HG03064 (cell line): ENCODE data around the gene SMIM33.
"Not testable (repeated sequence)": the region's sequence is repeated elsewhere in the genome, so short reads cannot be mapped to it uniquely, and the experiment has no call there.

Experiments
- ATAC-seq: cut with Tn5 transposase; IDR thresholded peaks from one replicate; pipeline ENCODE4 v1.9.1; 2021; ENCODE audit warnings: low read depth; ENCODE audit not compliant: unreplicated experiment

SMIM33 gene

DNA sequence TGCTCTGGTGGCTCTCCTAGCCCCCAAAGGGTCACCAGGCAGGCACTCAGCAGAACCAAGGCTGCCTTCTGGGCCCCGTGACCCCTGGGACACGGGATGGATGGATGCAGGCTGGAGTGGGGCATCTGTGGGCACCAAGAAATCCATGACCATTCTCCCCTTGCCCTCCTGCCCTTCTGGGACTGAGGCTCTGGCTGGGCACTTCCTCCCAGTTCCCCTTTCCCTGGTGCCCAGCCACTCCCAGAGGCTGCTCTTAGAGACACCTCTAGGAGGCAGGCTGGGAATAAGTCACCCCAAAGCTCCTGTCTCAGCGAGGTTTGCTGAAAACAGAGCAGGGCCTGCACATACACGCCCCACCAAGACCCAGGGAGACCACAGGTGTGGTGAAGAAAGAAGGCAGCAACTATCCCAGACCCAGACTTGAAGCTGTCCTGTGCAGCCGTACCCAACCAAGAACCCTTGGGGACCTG, 10.8 kb downstream of the SMIM33 start:
- ATAC-seq = peak; percentile 25

GRCh38 chr5:139482050-139482889, 11.5 kb downstream of the SMIM33 start, which contains the start of gene STING1:
STING1 (minus strand) TSS chr5:139482758; CDS start chr5:139481704, 1,054 bp downstream.
- ATAC-seq = peak; percentile 54

- ATAC-seq = not testable (repeated sequence)
Measured at GRCh38 chr5:139482890-139483208, 12.0 kb downstream of the SMIM33 start.

DNA sequence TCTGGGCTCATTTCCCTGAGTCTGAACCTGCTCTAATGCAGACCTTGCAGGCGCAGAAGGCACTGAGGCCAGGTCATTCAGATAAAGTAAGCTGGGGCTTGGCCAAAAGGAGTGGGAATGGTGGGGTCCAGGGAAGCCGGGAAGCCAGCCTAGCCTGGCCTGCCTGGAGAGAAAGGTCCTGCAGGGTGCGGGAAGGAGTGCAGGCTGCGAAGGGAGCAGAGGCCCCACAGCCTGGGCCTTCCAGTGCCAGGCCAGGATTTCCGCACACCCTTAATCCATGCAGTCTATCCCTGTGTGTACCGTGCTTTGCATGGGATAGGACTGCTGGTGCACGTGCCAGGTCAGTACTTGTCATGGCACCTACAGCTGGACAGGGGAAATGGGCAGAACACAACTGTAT, 15.4 kb downstream of the SMIM33 start:
- ATAC-seq = no peak

GRCh38 chr5:139488260-139488659, 17.5 kb downstream of the SMIM33 start:
- no peak for ATAC-seq

DNA sequence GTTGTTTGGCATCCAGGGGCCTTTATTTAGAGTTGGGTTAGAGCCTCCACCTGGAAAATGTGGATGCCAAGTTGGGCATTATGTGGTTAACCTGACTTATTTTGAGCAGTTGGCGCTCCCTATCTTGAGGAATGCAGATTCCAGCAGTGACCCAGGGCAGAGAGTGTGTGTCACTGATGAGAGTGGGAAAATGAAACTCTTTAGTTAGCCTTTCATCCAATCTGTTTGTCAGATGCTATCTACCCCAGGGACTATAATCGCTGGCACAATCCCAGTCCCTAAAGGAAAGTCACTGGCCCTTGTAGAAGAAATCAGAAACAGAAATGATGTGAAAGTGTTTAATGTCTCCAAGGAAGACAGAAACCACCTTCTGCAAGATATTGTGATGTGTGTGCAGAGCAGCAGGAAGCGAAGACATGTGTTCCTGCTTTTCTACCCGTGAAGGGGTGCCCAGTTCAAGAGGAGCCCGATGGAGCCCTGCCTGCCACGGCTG, 21.9 kb downstream of the SMIM33 start:
- no peak for ATAC-seq

GRCh38 chr5:139494256-139494655, 23.5 kb downstream of the SMIM33 start:
- no peak for ATAC-seq

DNA sequence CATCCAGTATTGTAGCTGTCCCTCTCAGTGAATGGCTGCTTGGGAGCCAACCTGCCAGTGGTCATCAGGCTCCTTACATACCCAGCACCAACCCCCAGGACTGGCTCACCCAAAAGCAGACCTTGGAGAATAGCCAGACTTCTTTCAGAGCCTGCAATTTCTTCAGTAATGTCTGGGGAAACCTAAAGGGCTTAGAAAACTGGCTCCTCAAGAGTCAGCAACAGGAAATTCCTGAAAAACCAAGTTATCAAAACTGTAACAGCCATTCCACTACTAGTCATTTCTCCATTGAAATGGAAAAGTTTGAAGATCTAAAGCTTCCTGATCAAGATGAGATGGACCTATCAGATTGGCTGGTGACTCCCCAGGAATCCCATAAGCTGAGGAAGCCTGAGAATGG, 24.0 kb downstream of the SMIM33 start:
- no peak for ATAC-seq

DNA sequence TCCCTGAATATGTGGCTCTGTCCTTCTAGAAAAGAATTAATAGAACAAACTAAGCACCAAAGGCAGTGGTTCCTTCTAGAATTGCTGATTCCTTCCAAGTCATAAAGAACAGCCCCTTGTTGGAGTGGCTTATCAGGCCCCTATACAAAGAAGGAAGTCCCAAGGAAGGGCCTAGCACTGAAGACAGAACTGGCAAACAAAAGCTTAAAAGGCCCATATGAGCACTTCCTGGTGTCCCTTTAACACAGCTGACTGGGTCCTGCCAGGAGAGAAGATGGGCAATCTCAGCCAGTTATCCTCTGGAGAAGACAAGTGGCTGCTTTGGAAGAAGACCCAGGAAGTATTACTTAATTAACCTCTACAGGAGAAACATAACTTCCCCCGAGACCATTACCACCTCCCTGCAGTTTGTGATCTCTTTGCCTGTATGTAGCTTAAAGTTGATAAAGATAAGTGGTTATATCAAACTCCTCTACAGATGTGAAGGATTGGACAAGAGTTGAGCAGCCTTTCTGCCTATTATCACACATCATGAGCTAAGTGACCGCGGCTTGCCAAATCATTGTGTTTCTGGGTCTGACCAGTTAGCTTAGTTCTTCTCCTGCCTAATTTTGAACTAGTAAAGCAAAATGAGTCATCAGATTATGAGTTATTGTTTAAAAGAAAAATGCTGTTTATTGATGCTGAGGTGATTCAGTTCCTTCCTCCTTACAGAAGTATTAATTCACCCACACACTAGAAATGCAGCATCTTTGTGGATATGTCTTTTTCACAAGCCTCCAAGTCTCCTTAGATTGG, 25.0 kb downstream of the SMIM33 start:
- ATAC-seq = no peak

DNA sequence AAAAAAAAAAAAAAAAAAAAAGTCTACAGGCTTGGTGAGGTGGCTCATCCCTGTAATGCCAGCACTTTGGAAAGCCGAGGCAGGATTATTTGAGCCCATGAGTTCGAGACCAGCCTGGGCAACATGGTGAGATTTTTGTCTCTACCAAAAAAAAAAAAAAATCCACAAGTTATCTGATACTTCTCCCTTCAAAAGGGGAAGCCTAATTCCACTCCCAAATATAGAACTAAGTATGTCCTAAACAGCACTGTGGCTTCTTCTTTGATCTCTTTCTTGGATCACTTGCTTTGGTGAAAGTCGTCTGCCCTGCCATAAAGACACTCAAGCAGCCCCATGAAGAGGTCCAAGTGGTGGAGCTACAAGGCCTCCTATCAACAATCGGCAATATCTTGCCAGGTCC, 30.6 kb downstream of the SMIM33 start:
- no peak for ATAC-seq

- not testable (repeated sequence) for ATAC-seq
Measured at GRCh38 chr5:139503036-139503817, 32.4 kb downstream of the SMIM33 start.

DNA sequence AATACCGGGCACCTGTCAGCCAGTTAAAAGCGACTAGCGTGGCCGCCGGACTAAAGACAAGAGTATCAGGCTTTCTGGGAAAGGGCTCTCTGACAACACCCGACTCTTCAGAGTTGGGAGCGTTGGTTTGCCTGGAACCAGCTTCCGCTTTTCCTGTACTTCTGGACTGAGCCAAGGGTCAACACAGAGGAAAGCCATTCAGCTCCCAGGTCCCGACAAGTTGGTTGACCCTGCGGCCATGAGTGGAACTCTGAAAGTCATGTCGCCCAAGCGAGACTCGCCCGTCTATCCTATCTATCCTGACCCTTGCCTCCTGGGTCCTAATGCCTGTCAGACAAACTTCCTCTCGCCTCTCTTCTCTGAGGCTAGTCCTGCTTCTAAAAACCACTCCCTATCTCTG, 33.1 kb downstream of the SMIM33 start:
- ATAC-seq = not testable (repeated sequence)

GRCh38 chr5:139504722-139505121, 33.9 kb downstream of the SMIM33 start:
- not testable (repeated sequence) for ATAC-seq

DNA sequence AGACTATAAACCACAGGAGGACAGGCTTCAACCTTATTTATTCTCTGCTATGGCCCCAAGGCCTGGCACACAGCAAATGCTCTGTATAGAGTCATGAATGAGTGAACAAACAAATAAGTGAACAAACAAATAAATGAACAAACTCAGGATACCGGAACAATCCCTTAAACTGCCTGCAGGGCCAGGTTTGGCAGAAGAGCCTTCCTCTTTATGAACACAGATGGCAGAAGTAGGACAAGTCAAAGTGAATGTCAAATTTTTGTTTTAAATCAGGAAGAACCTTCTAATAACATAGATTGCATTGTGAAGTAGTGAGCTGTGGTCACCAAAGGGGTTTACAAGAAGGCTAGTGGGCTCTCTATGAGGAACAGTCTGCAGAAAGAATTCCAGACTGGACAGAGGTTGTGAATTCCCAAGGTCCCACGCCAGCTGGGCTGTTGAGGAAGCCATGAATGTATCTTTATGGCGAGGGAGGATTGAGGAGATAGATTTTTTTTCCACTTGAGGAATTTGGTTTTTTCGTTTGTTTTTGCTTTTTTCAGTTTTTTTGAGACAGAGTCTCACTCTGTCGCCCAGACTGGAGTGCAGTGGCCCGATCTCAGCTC, 42.1 kb downstream of the SMIM33 start:
- no peak for ATAC-seq

DNA sequence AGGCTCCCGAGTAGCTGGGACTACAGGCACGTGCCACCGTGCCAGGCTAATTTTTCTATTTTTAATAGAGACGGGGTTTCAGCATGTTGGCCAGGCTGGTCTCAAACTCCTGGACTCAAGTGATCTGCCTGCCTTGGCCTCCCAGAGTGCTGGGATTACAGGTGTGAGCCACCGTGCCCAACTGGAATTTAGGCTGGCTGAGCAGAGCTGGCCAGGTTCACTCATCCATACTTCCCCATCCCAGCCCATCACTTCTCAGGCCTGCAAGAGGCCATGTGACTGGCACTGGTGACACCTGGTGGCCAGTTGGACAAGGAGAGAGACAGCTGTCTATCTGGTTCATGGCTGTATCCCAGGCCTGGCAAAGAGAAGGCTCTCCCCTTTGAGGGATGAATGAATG, 42.6 kb downstream of the SMIM33 start:
- not testable (repeated sequence) for ATAC-seq

- ATAC-seq = no peak
Measured at GRCh38 chr5:139513852-139514485, 43.2 kb downstream of the SMIM33 start.

GRCh38 chr5:139514486-139514856, 43.7 kb downstream of the SMIM33 start:
- ATAC-seq = no peak

GRCh38 chr5:139517683-139518564, 47.1 kb downstream of the SMIM33 start:
- ATAC-seq = peak; percentile 91
